NCI-H226 (cell line): ENCODE data around the gene TACSTD2.
"Not testable (repeated sequence)": the region's sequence is repeated elsewhere in the genome, so short reads cannot be mapped to it uniquely, and the experiment has no call there.

Experiments
- DNase-seq: peaks from one replicate; pipeline ENCODE4 v3.0.0-alpha.2; 2015

The TACSTD2 gene

DNA sequence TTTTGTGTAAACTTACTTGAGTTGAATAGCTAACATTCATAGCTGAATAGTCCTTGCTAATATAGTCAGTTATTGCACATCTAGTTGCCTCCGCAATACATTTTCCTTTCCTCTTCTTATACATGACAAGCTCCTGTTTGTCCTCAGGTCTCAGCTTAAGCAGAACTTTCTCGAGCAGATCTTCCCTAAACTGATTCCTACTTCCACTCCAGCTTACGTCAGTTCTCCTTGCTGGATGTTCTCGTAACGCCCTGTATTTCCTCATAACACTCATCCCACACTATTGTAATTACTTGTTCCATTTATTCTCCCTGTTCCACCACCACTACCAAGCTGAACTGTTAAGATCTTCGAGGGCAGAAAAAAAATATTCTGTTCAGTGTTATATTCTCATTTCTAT lies 15.4 kb downstream of the TACSTD2 start:
- DNase-seq: no peak

DNA sequence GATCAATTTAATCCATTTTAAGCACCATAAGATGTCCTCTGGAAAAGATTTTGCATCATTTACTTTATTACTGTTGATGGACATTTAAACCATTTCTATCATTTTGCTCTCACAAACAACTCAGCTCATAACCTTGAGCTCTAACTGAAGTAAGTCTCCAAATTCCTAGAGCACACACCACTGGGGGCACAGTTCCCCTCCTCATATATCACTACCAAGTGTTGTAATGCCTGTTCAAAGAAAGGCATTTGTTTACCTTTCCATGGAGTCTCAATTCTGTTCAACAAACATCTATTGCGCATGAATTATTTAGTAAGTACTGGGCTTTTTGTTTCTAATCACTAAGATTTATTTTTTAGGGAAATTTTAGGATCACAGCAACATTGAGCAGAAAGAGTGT lies 21.7 kb downstream of the TACSTD2 start:
- DNase-seq: no peak

DNA sequence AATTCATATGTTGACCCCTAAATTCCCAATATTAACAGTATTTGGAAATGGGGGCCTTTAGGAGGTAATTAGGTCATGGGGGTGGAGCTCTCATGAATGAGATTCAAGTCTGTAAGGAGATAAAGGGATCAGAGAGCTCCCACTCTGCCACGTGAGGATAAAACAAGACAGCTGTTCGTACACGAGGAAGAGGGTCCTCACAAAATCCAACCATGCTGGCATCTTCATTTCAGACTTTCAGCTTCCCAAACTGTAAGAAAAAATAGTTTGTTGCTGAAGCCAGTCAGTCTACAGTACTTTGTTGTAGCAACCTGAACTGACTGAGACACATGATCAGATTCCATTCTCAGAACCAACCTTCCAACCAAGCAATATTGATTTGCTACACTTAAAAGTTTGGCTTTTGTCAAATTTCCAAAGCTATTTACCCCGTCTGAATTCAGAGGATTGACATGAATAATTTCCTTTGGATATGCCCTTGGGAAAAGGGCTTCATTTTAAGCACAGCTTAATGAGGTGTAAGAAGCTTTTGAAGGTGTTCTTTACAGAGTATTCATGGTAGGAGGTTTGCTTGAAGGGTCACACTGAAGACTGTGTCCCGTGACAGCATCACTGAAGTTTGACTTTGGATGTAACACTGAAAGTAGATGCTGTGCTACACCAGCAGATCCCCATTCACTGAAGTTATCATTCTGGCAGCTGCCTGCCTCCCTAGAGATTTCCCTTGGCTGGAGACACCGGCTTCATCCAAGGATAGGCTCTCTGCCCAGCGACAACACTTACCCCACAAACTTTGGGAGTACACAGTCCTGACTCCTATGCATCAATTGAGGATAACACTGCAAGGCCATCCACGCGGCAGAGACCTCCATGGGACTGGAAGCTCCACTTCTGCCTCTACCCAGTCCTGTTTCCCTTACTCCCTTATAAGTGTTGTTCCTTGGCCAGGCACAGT lies 25.6 kb downstream of the TACSTD2 start:
- no peak for DNase-seq

DNA sequence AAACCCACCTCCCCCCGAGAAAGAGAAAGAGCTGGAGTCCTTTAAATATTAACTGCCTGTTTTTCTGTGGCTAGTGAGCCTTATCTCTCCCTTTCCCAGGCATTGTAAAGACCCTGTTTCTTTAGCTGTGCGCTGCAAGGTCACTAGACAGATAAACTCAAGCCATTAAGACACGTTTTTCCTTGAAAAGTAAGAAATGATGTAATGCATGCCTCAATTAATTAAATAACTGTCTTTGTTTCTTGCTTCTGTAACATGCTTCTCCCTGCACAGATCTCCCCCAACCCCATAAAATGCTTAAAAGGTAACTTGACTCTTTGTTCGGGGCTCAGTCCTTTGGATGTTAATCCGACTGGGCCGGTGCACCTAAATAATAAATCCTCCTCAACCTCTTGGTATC lies 27.8 kb downstream of the TACSTD2 start:
- DNase-seq: not testable (repeated sequence)

DNA sequence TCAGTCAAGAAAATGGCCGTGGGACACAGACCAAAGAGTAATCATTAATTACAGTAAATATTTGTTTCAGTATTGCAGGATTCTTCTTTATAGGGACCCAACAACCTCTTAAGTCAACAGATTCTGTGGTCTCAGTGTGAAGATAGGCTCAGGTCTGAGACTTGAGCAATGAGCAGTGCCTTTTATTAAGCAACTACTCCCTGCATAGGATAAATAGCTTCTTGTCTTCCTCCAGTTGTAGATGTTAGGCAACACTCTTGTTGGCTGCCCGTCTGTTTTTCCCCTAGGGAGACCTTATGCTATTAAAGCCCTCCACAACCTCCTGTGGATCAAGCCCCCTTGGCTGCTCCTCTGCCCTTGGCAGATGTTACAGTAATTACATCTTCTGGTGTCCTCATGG lies 28.7 kb downstream of the TACSTD2 start:
- no peak for DNase-seq

DNA sequence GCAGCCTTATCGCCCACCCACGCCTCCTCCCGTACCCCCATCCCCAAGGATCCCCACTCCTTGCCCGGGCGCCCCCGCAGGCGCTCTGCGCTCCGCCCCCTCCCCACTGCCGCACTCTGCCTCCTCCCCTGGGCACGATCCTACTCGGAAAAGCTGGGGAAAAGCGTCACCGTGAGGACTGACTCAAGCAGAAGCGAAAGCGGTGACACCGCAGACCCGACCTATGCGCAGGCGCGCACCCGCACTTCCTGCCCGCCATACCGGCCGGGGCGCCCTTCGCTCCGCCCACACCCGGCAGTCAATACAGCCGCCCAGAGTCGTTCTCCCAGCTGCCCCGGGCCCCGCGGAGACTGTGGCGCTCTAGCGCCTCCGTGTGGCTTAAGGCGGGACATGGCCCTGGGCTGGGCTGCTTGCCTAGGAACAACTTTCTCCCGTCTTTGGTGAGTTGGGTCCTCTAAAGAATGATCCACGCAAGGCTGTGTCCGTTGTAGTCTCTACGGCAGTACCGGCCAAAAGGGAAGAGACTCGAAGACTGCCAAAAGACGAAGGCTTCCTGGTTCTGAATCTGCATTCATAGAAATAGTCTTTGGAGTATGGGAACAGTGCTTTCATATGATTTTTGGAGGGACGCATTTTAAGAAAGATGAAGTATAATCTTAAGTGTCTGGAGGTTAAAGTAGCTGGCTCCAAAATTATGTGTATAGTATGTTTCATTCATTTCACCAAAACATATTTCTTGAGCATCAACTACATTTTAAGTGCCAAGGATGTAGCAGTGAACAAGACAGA lies 30.3 kb downstream of the TACSTD2 start, which contains the start of gene OMA1:
OMA1 (minus strand) TSS at position 207 of the 789 bp plus-strand sequence. CDS start 7,432 bp downstream, outside the sequence.
- DNase-seq: peak; percentile 91

DNA sequence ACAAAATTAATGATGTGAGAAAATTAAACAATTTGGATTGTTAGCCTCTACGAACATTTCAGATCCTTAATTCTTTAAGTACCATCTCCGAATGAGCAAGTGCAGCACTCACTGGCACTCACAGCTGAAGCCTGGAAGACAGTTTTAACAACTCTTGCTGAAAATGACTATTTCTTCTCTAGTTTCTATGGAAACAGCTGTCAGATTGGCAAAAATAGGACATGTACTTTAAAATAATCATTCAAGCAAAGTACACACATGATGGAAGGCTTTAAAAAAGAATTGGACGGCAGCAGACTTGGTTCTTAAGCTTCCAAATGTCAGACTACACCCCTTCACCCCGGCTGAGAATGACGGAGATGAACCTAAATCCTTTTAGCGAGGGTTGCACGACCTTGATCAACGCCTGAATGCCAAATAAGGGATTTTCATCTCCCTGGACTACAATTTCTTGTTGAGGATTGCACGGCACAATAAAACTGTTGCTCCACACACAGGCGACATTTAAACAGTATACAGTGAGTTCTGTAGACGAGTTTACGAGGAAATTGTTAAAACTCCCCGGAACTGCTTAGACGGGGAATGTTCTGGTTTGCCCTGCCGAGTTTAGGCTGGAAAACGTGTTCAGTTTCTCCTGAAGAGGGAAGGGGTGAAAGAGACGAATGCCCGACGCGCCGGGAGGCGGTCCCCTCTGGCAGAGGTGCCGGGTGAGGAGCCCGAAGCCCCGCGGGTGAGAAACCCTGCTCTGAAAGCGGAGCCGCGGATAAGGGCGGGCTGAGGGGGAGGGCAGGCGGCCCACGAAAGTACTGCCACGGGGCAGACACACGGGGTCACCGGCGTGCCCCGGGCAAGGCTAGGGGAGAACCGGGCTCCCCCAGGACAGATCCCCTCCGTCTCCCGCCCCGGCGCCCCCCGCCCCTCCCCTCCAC lies 31.2 kb downstream of the TACSTD2 start:
- peak; percentile 71 for DNase-seq

DNA sequence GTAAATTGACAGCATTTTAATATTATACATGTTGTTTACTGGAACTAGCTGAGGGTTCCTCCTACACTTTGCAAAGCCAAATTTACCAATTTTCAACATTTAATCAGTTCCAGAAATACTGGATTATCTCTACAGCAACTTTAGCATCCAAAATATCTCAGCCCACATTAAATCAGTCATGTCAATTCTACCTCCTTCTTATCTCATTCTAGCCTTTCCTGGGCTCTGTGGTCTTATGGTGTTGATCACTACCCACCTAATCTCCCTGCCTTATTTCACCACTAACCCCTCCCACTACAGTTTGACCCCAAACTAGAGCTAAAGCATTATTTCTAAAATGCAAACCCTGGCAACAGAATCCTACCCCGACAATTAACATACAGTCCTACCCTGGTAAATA lies 33.8 kb downstream of the TACSTD2 start:
- DNase-seq: no peak

DNA sequence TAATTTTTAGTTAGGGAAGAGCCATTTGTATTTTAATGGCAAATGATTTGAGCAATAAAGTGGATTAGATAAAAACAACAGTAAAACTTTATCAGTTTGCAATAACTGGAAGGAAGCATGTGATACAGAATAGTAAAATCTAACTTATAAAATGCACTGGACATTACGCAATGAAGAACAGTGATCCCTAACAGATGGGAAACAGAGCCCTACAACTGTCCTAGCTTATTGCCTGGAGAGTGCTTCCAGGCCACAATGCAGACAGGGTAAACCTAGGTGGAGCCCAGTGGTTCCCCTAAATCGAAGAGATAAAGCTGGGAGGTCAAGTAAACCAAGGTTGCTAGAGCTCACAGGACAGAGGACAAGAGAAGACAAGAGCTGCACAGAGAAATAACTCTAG lies 37.5 kb downstream of the TACSTD2 start:
- no peak for DNase-seq

DNA sequence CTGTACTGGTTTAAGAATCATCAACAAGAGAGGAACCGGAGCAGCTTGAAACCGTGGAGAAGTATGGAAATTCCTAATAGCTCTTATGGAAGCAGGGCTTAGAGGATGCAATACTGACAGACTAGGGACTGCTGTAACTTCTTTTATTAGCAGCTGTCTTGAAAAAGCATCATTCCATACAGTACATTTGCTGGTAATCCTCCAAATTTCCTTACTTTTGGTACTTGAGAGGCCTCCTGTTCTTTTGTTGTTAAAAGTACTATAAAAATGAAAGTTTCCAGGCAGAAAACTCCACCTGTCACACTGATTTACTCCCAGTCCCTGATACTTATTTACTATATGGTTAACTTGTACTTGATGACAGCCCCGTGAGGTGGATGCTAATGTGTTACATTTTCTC lies 38.2 kb downstream of the TACSTD2 start:
- DNase-seq: no peak

DNA sequence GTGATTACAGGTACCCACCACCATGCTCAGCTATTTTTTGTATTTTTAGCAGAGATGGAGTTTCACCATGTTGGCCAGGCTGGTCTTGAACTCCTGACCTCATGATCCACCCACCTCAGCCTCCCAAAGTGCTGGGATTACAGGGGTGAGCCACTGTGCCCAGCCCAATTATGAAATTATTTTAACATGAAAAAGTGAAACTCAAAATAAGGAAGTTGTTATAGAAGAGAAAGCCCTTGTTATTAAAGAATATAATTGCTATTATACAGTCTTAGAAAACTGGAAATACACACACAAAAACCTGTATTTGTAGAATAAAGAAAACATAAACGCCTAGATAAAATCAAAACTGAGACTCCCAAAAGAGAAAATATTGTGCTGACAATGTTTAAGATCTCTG lies 45.2 kb downstream of the TACSTD2 start:
- DNase-seq: not testable (repeated sequence)

DNA sequence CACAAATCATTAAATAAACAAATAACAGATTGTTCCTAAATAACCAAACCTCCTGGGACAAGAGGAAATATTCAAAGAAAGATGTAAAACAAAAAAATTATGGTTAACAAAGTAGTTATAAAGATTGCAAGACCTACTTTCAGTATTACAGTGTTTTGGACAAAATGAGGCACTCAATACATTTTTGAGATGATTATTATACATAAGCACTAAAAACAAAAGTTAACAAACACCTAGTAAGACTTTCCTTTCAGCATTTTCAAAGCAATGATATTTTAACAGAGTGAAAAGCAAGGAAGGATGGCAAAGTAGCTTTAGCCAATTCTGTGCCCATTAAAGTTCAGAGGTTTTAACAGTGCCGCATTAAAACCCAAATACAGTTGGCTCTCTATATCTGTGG lies 47.8 kb downstream of the TACSTD2 start:
- DNase-seq: no peak

DNA sequence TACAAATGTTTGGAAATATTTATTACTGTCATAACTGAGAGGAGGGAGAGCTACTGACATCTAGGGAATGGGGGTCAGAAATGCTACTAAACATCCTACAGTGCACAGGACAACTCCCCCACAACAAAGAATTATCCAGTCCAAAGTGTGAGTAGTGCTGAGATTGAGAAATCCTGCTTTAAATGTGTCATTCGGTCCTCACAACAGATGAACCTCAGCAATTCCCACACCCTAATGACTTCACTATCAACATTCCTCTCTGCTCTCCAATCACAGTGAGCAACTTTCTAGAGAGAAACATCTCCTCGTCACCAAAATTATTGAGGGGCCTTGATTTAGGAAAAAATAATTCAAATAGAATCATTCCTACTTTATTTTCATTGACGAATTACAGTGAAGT lies 48.5 kb downstream of the TACSTD2 start:
- peak; percentile 82 for DNase-seq
